HUES64 (cell line): ENCODE results near the gene BEST1.
"Not testable (repeated sequence)": the region's sequence is repeated elsewhere in the genome, so short reads cannot be mapped to it uniquely, and the experiment has no call there.

Experiments
- H3K27ac ChIP-seq: 2 replicates; pipeline ENCODE4 v1.7.0; 2013; ENCODE audit warnings: low read depth, low read length, inconsistent platforms
- H3K27me3 ChIP-seq: 2 replicates; pipeline ENCODE4 v1.6.1; 2013; ENCODE audit warnings: mild to moderate bottlenecking, low read length; ENCODE audit not compliant: insufficient read depth
- H3K36me3 ChIP-seq: 2 replicates; pipeline ENCODE4 v1.6.1; 2013; ENCODE audit warnings: mild to moderate bottlenecking, low read length; ENCODE audit not compliant: insufficient read depth
- H3K4me1 ChIP-seq: 2 replicates; pipeline ENCODE4 v1.6.1; 2013; ENCODE audit warnings: mild to moderate bottlenecking, low read length, moderate library complexity; ENCODE audit not compliant: insufficient read depth
- H3K4me3 ChIP-seq: 2 replicates; pipeline ENCODE4 v1.5.1; 2013; ENCODE audit warnings: mild to moderate bottlenecking, low read length, moderate library complexity
- H3K9ac ChIP-seq: 2 replicates; pipeline ENCODE4 v1.6.1; 2013; ENCODE audit warnings: mild to moderate bottlenecking, low read depth, low read length
- H3K9me3 ChIP-seq: 2 replicates; pipeline ENCODE4 v1.6.1; 2013; ENCODE audit warnings: low read depth, low read length; ENCODE audit not compliant: insufficient read depth
- WGBS: fragments of 150-250, 120-280 bp; methylation state at CpG from one replicate; pipeline ENCODE4 v1.1.7; 2013; ENCODE audit warnings: missing lambda C conversion rate; 5-methylcytosine and 5-hydroxymethylcytosine counted together

BEST1 gene

GRCh38 chr11:61959678-61960077 lies 9.5 kb downstream of the BEST1 start:
- Histone ChIP-seq H3K27me3 (peaks cover 22% of the 10 kb centered on the region), H3K4me3 (no peak overlapping the region), H3K36me3 (peaks cover 18% of the 10 kb centered on the region), H3K27ac (no peak overlapping the region), H3K4me1 (peaks cover 3% of the 10 kb centered on the region; the same call in 1 of the 2 replicates), H3K9ac (no peak overlapping the region), H3K9me3 (no peaks in the 10 kb centered on the region)
- 97% methylated on average over 6 of the region's 6 CpGs for WGBS

GRCh38 chr11:61960532-61960931 lies 10.4 kb downstream of the BEST1 start:
- Histone ChIP-seq H3K9me3 (no peaks in the 10 kb centered on the region), H3K4me3 (no peak overlapping the region), H3K36me3 (peaks cover 27% of the 10 kb centered on the region), H3K27ac (no peak overlapping the region), H3K4me1 (no peaks in the 10 kb centered on the region), H3K9ac (no peak overlapping the region), H3K27me3 (peaks cover 14% of the 10 kb centered on the region)
- WGBS, result 83% methylated on average over 3 of the region's 3 CpGs

- H3K27ac ChIP-seq, result no peak overlapping the region
- H3K27me3 ChIP-seq, result 0 out of 2 replicates have a peak, but pooled peaks cover 3% of the 10 kb centered on the region
- H3K4me3 ChIP-seq, result no peak overlapping the region
- H3K36me3 ChIP-seq, result peaks cover 36% of the 10 kb centered on the region
- no peaks in the 10 kb centered on the region for H3K9me3 ChIP-seq
- no peak overlapping the region for H3K9ac ChIP-seq
- WGBS, result 93% methylated on average over 8 of the region's 8 CpGs
- H3K4me1 ChIP-seq, result no peaks in the 10 kb centered on the region
Measured at GRCh38 chr11:61961570-61962212, 11.5 kb downstream of the BEST1 start.

GRCh38 chr11:61962213-61963015 lies 12.3 kb downstream of the BEST1 start:
- Histone ChIP-seq H3K9ac (no peak overlapping the region), H3K36me3 (peaks cover 36% of the 10 kb centered on the region), H3K27ac (no peak overlapping the region), H3K27me3 (no peaks in the 10 kb centered on the region), H3K4me1 (no peaks in the 10 kb centered on the region), H3K9me3 (no peaks in the 10 kb centered on the region), H3K4me3 (no peak overlapping the region)
- WGBS, result 88% methylated on average over 12 of the region's 12 CpGs

GRCh38 chr11:61963016-61963281 lies 12.8 kb downstream of the BEST1 start:
- Histone ChIP-seq H3K4me3 (no peak overlapping the region), H3K4me1 (no peaks in the 10 kb centered on the region), H3K27me3 (no peaks in the 10 kb centered on the region), H3K36me3 (peaks cover 36% of the 10 kb centered on the region), H3K9ac (no peak overlapping the region), H3K27ac (no peak overlapping the region), H3K9me3 (no peaks in the 10 kb centered on the region)
- WGBS, result 94% methylated on average over 3 of the region's 3 CpGs

GRCh38 chr11:61963282-61964057 lies 13.3 kb downstream of the BEST1 start:
- H3K9me3 ChIP-seq, result no peaks in the 10 kb centered on the region
- WGBS, result 92% methylated on average over 7 of the region's 10 CpGs
- no peak overlapping the region for H3K9ac ChIP-seq
- H3K27ac ChIP-seq, result no peak overlapping the region
- peaks cover 2% of the 10 kb centered on the region; the same call in 1 of the 2 replicates for H3K4me1 ChIP-seq
- peaks cover 36% of the 10 kb centered on the region for H3K36me3 ChIP-seq
- H3K27me3 ChIP-seq, result no peaks in the 10 kb centered on the region
- no peak overlapping the region for H3K4me3 ChIP-seq

GRCh38 chr11:61964058-61964665 lies 14.0 kb downstream of the BEST1 start:
- WGBS, result 96% methylated on average over 4 of the region's 4 CpGs
- H3K27ac ChIP-seq, result no peak overlapping the region

GRCh38 chr11:61964666-61965271 lies 14.6 kb downstream of the BEST1 start:
- 94% methylated on average over 8 of the region's 9 CpGs for WGBS
- H3K9me3 ChIP-seq, H3K27ac ChIP-seq, H3K27me3 ChIP-seq, H3K4me1 ChIP-seq, H3K9ac ChIP-seq: not testable (repeated sequence)
- peak overlapping the region; percentile 100; the same call in 1 of the 2 replicates for H3K4me3 ChIP-seq
- peaks cover 36% of the 10 kb centered on the region for H3K36me3 ChIP-seq

More at GRCh38 chr11:61964058-61964665, 14.0 kb downstream of the BEST1 start:
- Histone ChIP-seq H3K9me3 (no peaks in the 10 kb centered on the region), H3K9ac (no peak overlapping the region), H3K4me1 (peaks cover 8% of the 10 kb centered on the region; the same call in 1 of the 2 replicates), H3K27me3 (no peaks in the 10 kb centered on the region), H3K36me3 (peaks cover 36% of the 10 kb centered on the region), H3K4me3 (no peak overlapping the region)

- Histone ChIP-seq H3K4me3 (peak overlapping the region; percentile 100), H3K9me3 (no peaks in the 10 kb centered on the region), H3K36me3 (peaks cover 36% of the 10 kb centered on the region), H3K4me1 (peaks cover 16% of the 10 kb centered on the region), H3K9ac (peak overlapping the region; percentile 97), H3K27ac (peak overlapping the region; percentile 94; the same call in 1 of the 2 replicates), H3K27me3 (no peaks in the 10 kb centered on the region)
- WGBS, result under 1% methylated on average over 13 of the region's 13 CpGs
Measured at GRCh38 chr11:61966734-61967115, 16.6 kb downstream of the BEST1 start.

- Histone ChIP-seq H3K9ac (peak within 1 kb of the TSS; percentile 97), H3K4me3 (peak within 1 kb of the TSS; percentile 100), H3K36me3 (peaks cover 36% of the 10 kb centered on the region), H3K27ac (peak within 1 kb of the TSS; percentile 94), H3K9me3 (no peaks in the 10 kb centered on the region), H3K4me1 (peaks cover 18% of the 10 kb centered on the region), H3K27me3 (no peaks in the 10 kb centered on the region)
- WGBS, result 2% methylated on average over 90 of the region's 93 CpGs
Measured at GRCh38 chr11:61967116-61967923, 17.2 kb downstream of the BEST1 start, which contains the start of gene FTH1. TSS of gene FTH1 (minus strand) at chr11:61967634. CDS start at chr11:61967425, 209 bp downstream.
